Head of caudate nucleus (tissue), 42 donors: ENCODE results near the gene AHNAK.
A peak's percentile ranks its signal among the peaks of the same experiment; 100 is the strongest.
"Not testable (repeated sequence)": the region's sequence is repeated elsewhere in the genome, so short reads cannot be mapped to it uniquely, and the experiment has no call there.

Source experiments
- DNase-seq, 42 donors: peaks; one replicate each; pipeline versions ENCODE4 v3.0.0 to v3.0.0-alpha.2; 2020 to 2021; ENCODE audit warnings: mixed read lengths in 7 of 42
- intact Hi-C: fragments of 100-400 bp; cut with DNase I; formaldehyde crosslinking; loops from one replicate; pipeline ENCODE4 v1.15.0; 2022

Gene AHNAK

DNA sequence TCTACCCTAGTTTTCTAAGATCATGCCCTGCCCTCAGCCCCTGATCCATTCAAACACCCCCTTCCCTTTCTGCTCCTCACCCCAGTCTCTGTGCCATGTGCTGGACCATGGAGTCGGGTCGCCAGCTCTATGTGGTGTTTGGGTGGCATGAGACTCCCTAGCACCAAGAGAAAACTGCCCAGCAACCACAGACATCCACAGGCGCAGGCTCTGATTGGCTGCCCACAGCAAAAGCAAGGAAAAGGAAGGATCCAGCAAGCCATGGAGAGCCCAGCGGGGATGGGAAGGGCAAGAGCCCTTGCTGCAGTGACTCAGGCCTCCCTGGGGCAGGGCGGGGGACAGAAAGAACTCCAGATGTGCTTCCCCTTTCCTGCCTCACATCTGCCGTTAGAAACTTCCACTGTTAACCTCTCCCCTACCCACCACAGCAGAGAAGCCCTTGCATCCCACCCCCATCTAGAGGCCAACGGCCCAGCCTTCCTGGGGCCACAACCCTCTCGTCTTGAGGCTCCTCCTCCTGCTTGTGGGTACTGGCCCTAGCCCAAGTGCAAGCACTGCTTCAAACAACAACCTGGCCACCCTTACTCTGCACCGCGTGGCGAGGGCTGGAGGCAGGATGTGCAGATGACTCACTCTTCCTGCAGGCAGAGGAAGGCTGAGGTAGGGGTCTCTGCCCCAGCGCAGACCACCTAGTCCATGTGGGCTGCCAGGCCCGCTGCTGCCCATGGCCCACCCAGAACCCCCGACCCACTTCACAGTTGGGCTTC is 9.7 kb upstream of the AHNAK start:
- DNase-seq, result peak in 35 of 42 donors; percentile 37 to 80 (median 67)
- intact Hi-C loops, result no loop called here

- intact Hi-C loops, result no loop called here
- DNase-seq, result peak in 1 of 42 donors; percentile 30
Measured at GRCh38 chr11:62555464-62556107, 9.0 kb upstream of the AHNAK start.

GRCh38 chr11:62554387-62555167 is 8.0 kb upstream of the AHNAK start:
- no peak for DNase-seq
- intact Hi-C loops, result no loop called here

GRCh38 chr11:62553839-62554361 is 7.3 kb upstream of the AHNAK start:
- intact Hi-C loops, result no loop called here
- no peak for DNase-seq

DNA sequence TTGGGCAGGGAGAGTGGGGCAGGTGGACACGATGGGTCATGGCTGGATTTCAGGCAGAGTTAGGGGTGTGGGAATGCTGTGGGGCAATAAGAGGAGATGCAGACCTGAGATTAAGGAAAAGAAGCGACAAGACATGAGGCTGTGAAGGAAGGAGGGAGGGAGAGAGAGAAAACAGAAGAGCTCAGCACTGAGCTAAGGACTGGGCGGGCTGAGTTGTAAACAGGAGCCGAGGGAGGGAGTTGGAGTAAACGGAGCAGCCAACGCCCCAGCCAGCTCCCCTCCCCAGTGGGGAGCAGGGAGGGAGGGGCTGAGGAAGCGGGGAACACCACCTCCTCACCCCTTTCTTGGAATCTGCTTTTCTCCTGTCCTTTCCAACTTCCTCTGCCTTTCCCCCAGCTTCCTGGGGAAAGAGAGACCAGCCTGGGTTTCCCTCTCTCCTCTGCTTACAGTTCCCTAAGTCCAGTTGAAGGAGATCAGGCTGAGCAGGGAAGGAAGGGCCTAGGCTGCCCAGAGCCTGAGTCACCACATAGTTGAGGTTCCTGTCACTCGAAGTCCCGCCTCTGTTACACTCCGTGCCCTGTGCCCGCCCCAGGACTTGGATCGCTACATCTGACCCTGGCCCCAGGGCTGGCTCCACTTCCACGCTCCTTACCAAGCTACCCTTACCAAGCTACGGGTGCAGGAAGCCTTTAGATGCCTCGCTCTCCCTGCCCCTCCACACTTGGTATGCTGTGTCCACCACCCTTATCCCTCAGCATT is 6.7 kb upstream of the AHNAK start:
- peak in 13 of 42 donors; percentile 38 to 85 (median 53) for DNase-seq
- intact Hi-C loops, result no loop called here

DNA sequence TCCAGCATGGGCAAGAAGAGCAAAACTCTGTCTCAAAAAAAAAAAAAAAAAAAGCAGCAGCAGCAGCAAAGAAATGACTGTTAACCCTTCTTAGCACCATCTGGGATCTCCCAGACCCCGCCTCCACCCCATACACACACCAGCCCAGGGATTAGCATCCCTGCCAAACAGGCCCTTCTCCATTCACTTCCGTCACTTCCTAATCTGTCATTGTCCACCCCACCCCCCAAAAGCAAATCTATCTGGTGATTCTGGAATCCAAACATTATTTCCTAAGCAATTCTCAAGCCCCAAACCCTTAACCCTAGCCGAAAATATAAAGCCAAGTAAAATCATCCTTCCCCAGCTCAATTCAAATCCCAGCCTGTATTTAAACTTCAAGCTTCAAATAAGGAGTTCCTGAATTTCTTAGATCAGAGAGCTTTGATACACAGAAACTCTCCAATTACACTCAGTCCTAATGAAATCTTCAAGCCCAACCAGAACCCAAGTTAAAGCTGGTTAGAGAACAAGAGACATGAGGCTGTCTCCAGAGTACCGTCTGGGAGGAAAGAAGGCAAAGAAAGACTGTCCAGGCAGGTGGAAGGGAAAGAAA is 6.0 kb upstream of the AHNAK start:
- intact Hi-C loops, result no loop called here

DNA sequence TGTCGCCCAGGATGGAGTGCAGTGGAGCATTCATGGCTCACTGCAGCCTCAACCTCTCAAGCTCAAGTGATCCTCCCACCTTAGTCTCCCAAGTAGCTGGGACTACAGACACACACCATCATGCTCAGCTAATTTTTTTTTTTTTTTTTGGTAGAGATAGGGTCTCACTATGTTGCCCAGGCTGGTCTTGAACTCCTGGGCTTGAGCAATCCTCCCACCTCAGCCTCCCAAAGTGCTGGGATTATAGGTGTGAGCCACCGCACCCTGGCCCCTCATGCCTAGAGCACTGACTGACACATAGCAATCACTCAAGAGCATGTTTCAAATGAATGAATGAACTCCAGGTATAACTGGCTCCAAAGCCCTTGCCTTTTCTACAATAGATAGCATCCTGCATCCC is 3.9 kb upstream of the AHNAK start:
- intact Hi-C loops, DNase-seq: not testable (repeated sequence)

More for the DNA sequence above, 6.0 kb upstream of the AHNAK start:
- no peak for DNase-seq

DNA sequence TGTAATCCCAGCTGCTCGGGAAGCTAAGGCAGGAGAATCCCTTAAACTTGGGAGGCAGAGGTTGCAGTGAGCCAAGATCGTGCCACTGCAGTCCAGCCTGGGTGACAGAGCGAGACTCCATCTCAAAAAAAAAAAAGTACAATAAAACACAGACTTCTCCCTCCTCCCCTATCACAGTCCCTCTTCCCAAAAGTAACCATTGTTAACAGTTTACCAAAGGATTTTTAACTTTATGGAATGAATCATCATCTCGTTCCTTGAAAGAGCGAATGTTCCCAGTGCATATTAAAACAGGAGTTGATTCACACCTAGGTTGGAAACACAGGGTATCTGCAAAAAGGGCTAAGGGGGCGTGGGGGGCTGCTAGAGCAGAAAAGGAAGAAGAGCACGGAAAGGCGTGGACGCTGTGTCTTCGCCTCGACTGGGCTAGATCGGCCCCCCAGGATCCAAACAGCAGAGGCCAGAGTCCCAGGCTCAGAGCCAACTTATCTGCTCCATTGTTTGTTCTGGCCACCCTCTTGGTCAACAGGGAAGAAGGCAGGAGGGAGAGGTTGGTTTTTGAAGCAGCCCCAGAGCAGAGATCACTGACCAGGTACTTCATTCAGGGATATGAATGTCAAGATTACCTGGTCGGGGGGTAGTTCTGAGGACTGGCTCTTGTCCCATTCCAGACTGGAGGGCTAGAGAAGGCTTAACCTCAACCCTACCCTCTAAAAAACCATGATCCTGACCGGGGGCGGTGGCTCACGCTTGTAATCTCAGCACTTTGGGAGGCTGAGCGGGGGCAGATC is 2.1 kb upstream of the AHNAK start:
- DNase-seq, result no peak
- intact Hi-C loops, result loop anchor here (10.0 kb wide), 1 partner anchor 154 kb away; no protein-coding TSS in a partner anchor

DNA sequence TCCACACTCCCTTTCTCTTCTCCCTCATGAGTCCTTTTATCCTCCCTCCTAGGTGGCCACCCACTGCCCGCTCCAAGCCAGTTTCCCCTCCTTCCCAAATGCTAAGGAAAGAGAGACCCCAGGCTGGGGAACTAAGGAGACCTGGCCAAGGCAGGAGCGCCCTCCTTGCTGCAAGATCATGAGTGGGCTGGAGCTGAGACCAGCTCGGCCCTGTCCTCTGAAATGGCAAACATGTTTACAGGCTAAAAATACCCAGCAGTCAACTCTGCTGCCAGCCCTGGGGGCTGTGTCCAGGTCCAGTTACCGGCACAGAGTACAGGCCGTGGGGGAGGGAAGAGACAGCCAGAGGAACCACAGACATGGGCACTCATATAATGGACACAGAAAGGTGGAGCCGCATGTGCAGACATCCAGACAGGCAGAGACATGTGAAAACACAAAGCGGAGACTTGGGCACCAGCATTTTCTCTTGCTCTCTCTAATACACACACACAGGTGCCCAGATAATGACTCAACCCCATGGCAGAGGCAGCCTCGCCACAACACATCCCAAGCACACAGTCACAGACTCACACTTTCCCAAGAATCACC is 1.2 kb upstream of the AHNAK start:
- intact Hi-C loops, result loop anchor here (10.0 kb wide), 1 partner anchor 153 kb away; no protein-coding TSS in a partner anchor
- DNase-seq, result no peak

GRCh38 chr11:62546929-62547625 is 471 bp upstream of the AHNAK start:
- intact Hi-C loops, result loop anchor here (10.0 kb wide), 1 partner anchor 152 kb away; no protein-coding TSS in a partner anchor
- DNase-seq, result peak in 4 of 42 donors; percentile 23 to 55 (median 44)

GRCh38 chr11:62545437-62546243 is 966 bp downstream of the AHNAK start:
- DNase-seq, result peak in 31 of 42 donors; percentile 36 to 80 (median 57)
- intact Hi-C loops, result loop anchor here (10.0 kb wide), 1 partner anchor 151 kb away; no protein-coding TSS in a partner anchor

DNA sequence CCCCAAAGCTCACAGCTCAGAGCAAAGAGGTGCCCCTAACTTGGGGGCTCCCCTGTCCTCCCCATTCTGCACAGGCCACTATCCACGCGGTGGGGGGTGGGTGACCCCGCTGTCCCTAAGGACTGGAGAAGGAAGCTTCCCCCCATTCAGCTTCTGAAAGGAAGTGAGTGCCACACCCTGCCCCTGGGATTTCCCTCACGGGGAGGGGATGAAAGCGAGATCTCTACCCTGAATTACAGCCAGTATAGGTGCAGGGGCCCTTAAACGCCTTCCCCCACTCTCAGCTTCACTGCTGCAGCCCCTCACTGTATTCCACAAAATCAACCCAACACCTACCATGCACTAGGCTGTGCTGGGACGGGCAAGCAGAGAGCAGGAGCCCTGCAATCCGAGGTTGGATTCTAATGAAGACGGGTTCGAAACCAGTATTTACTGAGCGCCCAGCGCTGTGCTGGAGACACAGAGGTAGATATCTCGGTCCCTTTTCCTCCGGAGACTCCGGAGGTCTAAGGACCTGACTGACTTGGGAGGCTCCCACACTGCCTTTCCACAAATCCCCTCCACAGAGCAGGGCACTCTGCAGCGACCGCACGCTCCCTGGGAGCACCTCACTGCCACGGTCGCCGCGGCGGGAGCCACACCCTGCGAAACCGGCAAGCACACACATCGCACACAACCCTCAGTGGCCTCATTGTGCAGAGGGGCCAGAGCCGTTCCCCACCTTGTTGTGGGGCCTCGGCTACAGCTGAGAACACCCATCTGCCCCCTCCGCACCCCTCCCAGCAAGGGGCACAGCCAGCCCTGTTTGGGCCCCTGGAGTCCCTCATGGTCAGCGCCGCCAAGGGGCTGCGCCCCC is 1.8 kb downstream of the AHNAK start:
- DNase-seq, result no peak
- intact Hi-C loops, result loop anchor here (5.0 to 10.0 kb wide), 3 partner anchors 48 to 150 kb away; no protein-coding TSS in a partner anchor

DNA sequence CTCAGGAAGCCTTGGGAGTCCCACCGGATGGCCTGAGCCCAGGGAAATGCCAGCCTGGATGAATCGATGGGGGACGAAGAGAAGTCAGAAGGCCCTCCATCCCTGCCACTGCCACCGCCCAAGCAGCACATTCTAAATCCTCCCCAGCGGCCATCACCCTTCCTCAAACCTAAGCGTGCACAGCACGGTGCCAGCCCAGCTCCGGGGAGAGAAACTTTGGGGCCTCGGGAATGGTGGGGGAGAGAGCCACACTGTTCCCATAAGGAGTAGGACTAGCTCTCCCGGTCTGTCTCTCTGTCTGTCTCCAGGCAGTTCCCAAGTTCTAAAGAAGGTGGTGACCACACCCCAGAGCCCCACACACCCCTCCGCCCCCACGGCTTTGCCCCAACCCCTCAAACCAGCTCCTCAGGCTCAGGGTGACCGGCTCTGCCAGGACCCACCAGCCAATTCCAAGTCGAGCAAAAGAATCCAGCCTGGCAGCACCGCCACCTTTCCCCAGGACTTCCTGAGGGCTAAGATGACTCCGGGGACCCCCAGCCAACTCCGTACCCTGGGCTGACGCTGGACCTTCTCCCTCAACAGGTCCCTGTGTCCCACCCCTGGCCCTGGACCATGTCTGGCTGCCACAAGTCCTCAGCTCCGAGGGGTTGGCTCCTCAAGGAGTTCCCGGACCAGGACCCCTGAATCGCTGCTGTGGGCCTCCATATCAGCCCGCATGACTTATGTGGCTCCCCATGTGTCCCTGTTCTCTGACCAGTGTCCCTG is 2.7 kb downstream of the AHNAK start:
- intact Hi-C loops, result loop anchor here (5.0 to 10.0 kb wide), 3 partner anchors 47 to 149 kb away; no protein-coding TSS in a partner anchor
- DNase-seq, result no peak
